ENCODE results near the gene ADAMTSL2.

DNA sequence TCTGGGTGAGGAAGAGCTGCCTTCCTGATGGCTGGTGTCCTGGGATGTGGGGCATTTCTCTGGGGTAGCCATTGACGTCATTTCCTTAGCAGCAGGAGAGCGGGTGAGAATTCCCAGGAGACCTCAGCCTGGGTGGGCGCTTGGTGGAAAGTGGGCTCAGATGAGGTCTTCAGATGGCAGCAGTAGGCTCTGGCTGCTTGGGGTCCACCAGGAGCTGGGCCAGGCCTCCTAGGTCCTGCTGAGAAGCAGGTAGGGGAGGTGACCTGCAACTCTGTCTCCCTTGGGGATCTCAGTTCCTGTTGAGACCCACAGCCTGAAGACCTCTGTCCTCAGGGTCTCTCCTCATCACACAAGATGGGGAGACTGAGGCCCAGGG, 43.2 kb downstream of the ADAMTSL2 start:
- TF ChIP-seq GABPA (IDR thresholded peaks at IDR 0.05; ENCODE audit: low read depth): no peak
- TF ChIP-seq CTCF (IDR thresholded peaks at IDR 0.05; ENCODE audit: insufficient read depth, low read length): no peak
- no peak for TF ChIP-seq REST (IDR thresholded peaks at IDR 0.05; ENCODE audit: insufficient replicate concordance, low read depth)
- no peak for TF ChIP-seq POLR2AphosphoS5 (IDR thresholded peaks at IDR 0.05; ENCODE audit: low read depth)

All from HL-60 (cell line).